DMS 273 treated with DMSO at 0.1 percent for 48 hours (cell line): ENCODE measurements around the gene NDUFV2.
"Not testable (repeated sequence)": the region's sequence is repeated elsewhere in the genome, so short reads cannot be mapped to it uniquely, and the experiment has no call there.

Experiments
- DNase-seq: peaks from one replicate; lab custom pipeline; 2025; lab: John Stamatoyannopoulos, UW

The NDUFV2 gene

GRCh38 chr18:9102508-9103375 is at the start of gene NDUFV2:
NDUFV2 (plus strand) TSS chr18:9102699; CDS start chr18:9102744, 45 bp downstream.
- DNase-seq: peak; percentile 69

- no peak for DNase-seq
Measured at GRCh38 chr18:9053814-9054213, 48.7 kb upstream of the NDUFV2 start.

GRCh38 chr18:9055185-9055584 is 47.3 kb upstream of the NDUFV2 start:
- no peak for DNase-seq

- DNase-seq: no peak
Measured at GRCh38 chr18:9055626-9056025, 46.9 kb upstream of the NDUFV2 start.

- no peak for DNase-seq
Measured at GRCh38 chr18:9057646-9058045, 44.9 kb upstream of the NDUFV2 start.

GRCh38 chr18:9058406-9058805 is 44.1 kb upstream of the NDUFV2 start:
- no peak for DNase-seq

- DNase-seq: no peak
Measured at GRCh38 chr18:9062418-9062751, 40.1 kb upstream of the NDUFV2 start.

- no peak for DNase-seq
Measured at GRCh38 chr18:9065864-9066263, 36.6 kb upstream of the NDUFV2 start.

GRCh38 chr18:9066358-9066757 is 36.1 kb upstream of the NDUFV2 start:
- DNase-seq: no peak

GRCh38 chr18:9066817-9067306 is 35.6 kb upstream of the NDUFV2 start:
- no peak for DNase-seq

- no peak for DNase-seq
Measured at GRCh38 chr18:9067823-9068222, 34.7 kb upstream of the NDUFV2 start.

- DNase-seq: no peak
Measured at GRCh38 chr18:9068346-9068745, 34.2 kb upstream of the NDUFV2 start.

GRCh38 chr18:9069601-9070000 is 32.9 kb upstream of the NDUFV2 start:
- no peak for DNase-seq

- DNase-seq: no peak
Measured at GRCh38 chr18:9070212-9070611, 32.3 kb upstream of the NDUFV2 start.

- DNase-seq: no peak
Measured at GRCh38 chr18:9079818-9080528, 22.5 kb upstream of the NDUFV2 start.

- DNase-seq: no peak
Measured at GRCh38 chr18:9081940-9082339, 20.6 kb upstream of the NDUFV2 start.

GRCh38 chr18:9082711-9083510 is 19.6 kb upstream of the NDUFV2 start:
- no peak for DNase-seq

- no peak for DNase-seq
Measured at GRCh38 chr18:9086015-9086414, 16.5 kb upstream of the NDUFV2 start.

- DNase-seq: no peak
Measured at GRCh38 chr18:9086624-9087023, 15.9 kb upstream of the NDUFV2 start.

GRCh38 chr18:9087144-9087543 is 15.4 kb upstream of the NDUFV2 start:
- no peak for DNase-seq

- no peak for DNase-seq
Measured at GRCh38 chr18:9088252-9088651, 14.2 kb upstream of the NDUFV2 start.

- DNase-seq: not testable (repeated sequence)
Measured at GRCh38 chr18:9088727-9089126, 13.8 kb upstream of the NDUFV2 start.
